Nephron progenitor cell (in vitro differentiated cells): ENCODE measurements around the gene DHRS13.

Experiments
- DNase-seq: peaks from one replicate; pipeline ENCODE4 v3.0.0; 2021
- H3K27ac Mint-ChIP-seq: 2 replicates; pipeline ENCODE4 v1.8.0; 2021; ENCODE audit warnings: mild to moderate bottlenecking, moderate library complexity, mixed read lengths
- H3K27me3 Mint-ChIP-seq: 2 replicates; pipeline ENCODE4 v1.8.0; 2021; ENCODE audit warnings: mild to moderate bottlenecking, low read depth, mixed read lengths; ENCODE audit not compliant: poor library complexity
- H3K36me3 Mint-ChIP-seq: 2 replicates; pipeline ENCODE4 v1.8.0; 2021; ENCODE audit warnings: low read depth, mixed read lengths
- H3K4me1 Mint-ChIP-seq: 2 replicates; pipeline ENCODE4 v1.8.0; 2021; ENCODE audit warnings: mixed read lengths
- H3K4me3 Mint-ChIP-seq: 2 replicates; pipeline ENCODE4 v1.8.0; 2021; ENCODE audit warnings: mild to moderate bottlenecking, moderate library complexity, mixed read lengths
- H3K9me3 Mint-ChIP-seq: 2 replicates; pipeline ENCODE4 v1.8.0; 2021; ENCODE audit warnings: mild to moderate bottlenecking, moderate library complexity, mixed read lengths
- TF ChIP-seq, protein P1 (sequence below): fragments of 200-600 bp; sonication (generic); IDR thresholded peaks from 2 replicates; pipeline ENCODE4 v1.5.0; 2021; ENCODE audit warnings: antibody characterized with exemption

DHRS13 gene

DNA sequence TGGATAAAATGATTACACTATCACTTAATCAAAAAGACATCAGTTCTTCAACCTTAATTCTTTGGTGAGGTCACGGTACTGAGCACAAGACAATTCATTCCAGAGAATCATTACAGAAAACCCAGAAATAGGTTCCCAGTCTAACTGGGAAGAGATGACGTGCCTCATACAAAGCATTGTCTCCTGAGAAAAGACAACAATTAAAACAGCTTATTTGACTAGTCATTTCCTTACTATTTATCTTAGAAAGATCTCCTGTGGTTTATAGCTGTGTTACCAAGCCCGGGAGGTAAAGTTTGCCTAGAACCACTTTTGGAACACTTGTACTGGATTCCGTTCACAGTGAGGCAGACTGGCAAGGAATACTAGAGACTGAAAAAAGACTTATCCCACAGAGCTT is 43.4 kb upstream of the DHRS13 start:
- DNase-seq, result no peak

DNA sequence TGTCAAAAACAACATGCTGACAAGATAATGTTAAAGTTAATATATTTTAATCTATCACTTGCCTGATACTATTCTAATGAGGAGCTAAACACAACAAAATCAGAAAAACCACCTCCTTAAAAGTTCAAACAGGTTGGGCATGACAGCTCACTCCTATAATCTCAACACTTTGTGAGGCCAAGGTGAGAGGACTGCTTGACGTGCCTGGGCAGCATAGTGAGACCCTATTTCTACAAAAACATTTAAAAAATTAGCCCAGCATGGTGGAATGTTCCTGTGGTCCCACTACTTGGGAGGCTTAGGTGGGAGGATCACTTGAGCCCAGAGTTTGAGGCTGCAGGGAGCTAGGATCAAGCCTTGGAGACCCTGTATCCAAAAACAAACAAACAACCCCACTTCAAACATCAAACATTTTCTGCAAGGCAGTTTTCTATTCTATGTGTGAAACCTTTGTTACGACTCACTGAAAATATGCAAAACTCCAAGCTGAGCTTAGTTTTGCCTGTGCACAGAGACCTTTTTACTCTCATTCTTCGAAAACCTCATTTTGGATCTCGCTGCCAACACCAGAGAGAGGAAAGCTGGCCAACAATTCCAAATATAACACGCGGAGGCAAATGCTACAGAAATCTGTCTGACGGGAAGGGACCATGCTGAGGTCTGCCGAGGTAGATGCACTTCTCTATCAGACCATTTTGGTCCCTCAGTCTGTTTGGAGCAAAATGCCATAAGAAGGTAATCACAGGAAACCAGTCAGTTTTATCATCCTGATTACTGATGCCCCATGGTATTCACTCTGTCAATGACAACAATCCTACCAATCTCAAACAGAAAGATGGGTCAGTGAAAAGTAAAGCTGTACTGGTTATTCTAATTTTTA is 42.2 kb upstream of the DHRS13 start:
- H3K4me3 Mint-ChIP-seq, result no peak overlapping the region
- no peak overlapping the region for H3K27ac Mint-ChIP-seq
- no peak for DNase-seq
- peaks cover 49% of the 10 kb centered on the region for H3K4me1 Mint-ChIP-seq
- H3K27me3 Mint-ChIP-seq, result no peaks in the 10 kb centered on the region
- TF ChIP-seq, protein P1, sequence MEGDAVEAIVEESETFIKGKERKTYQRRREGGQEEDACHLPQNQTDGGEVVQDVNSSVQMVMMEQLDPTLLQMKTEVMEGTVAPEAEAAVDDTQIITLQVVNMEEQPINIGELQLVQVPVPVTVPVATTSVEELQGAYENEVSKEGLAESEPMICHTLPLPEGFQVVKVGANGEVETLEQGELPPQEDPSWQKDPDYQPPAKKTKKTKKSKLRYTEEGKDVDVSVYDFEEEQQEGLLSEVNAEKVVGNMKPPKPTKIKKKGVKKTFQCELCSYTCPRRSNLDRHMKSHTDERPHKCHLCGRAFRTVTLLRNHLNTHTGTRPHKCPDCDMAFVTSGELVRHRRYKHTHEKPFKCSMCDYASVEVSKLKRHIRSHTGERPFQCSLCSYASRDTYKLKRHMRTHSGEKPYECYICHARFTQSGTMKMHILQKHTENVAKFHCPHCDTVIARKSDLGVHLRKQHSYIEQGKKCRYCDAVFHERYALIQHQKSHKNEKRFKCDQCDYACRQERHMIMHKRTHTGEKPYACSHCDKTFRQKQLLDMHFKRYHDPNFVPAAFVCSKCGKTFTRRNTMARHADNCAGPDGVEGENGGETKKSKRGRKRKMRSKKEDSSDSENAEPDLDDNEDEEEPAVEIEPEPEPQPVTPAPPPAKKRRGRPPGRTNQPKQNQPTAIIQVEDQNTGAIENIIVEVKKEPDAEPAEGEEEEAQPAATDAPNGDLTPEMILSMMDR, result no peak
- peaks cover 49% of the 10 kb centered on the region for H3K36me3 Mint-ChIP-seq
- no peaks in the 10 kb centered on the region for H3K9me3 Mint-ChIP-seq

More for the DNA sequence above, 43.4 kb upstream of the DHRS13 start:
- TF ChIP-seq, protein P1, result no peak
- Mint-ChIP-seq H3K9me3 (no peaks in the 10 kb centered on the region), H3K36me3 (peaks cover 49% of the 10 kb centered on the region), H3K27me3 (no peaks in the 10 kb centered on the region), H3K27ac (peak overlapping the region; percentile 60), H3K4me3 (no peak overlapping the region), H3K4me1 (peaks cover 37% of the 10 kb centered on the region)

GRCh38 chr17:28944343-28944742 is 41.5 kb upstream of the DHRS13 start:
- no peak overlapping the region for H3K4me3 Mint-ChIP-seq
- H3K9me3 Mint-ChIP-seq, result no peaks in the 10 kb centered on the region
- H3K27me3 Mint-ChIP-seq, result no peaks in the 10 kb centered on the region
- peaks cover 55% of the 10 kb centered on the region for H3K4me1 Mint-ChIP-seq
- no peak for DNase-seq
- H3K27ac Mint-ChIP-seq, result no peak overlapping the region
- H3K36me3 Mint-ChIP-seq, result peaks cover 49% of the 10 kb centered on the region
- TF ChIP-seq, protein P1, result no peak

DNA sequence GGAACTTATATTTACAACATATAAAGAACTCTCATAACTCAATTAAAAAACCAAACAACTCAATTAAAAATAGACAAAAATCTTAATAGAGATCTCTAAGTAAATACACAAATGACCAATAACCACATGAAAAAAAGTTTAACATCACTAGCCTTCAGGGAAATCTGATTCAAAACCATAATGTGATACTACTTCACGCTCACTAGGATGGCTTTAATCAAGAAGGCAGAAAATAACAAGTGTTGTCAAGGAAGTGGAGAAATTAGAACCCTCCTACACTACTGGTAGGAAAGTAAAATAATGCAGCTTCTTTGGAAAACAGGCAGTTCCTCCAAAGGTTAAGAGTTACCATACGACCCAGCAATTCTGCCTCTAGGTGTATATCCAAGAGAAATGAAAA is 40.0 kb upstream of the DHRS13 start:
- H3K4me3 Mint-ChIP-seq, result no peak overlapping the region
- DNase-seq, result no peak
- no peaks in the 10 kb centered on the region for H3K27me3 Mint-ChIP-seq
- peaks cover 46% of the 10 kb centered on the region for H3K36me3 Mint-ChIP-seq
- no peak overlapping the region for H3K27ac Mint-ChIP-seq
- no peaks in the 10 kb centered on the region for H3K9me3 Mint-ChIP-seq
- peaks cover 48% of the 10 kb centered on the region for H3K4me1 Mint-ChIP-seq
- TF ChIP-seq, protein P1, result no peak

GRCh38 chr17:28941251-28941650 is 38.4 kb upstream of the DHRS13 start:
- Mint-ChIP-seq H3K4me3 (no peak overlapping the region), H3K27me3 (no peaks in the 10 kb centered on the region), H3K36me3 (peaks cover 40% of the 10 kb centered on the region), H3K4me1 (peaks cover 55% of the 10 kb centered on the region), H3K27ac (no peak overlapping the region), H3K9me3 (no peaks in the 10 kb centered on the region)
- DNase-seq, result no peak
- TF ChIP-seq, protein P1, result no peak

- peaks cover 56% of the 10 kb centered on the region for H3K4me1 Mint-ChIP-seq
- no peak overlapping the region for H3K4me3 Mint-ChIP-seq
- peaks cover 40% of the 10 kb centered on the region for H3K36me3 Mint-ChIP-seq
- H3K27me3 Mint-ChIP-seq, result no peaks in the 10 kb centered on the region
- H3K27ac Mint-ChIP-seq, result no peak overlapping the region
- no peak for DNase-seq
- no peaks in the 10 kb centered on the region for H3K9me3 Mint-ChIP-seq
- TF ChIP-seq, protein P1, result no peak
These were observed 37.8 kb upstream of the DHRS13 start for GRCh38 chr17:28940675-28941074.
